SK-N-SH (cell line): ENCODE data around the gene SARDH. TPM values are rescaled to one million over a fixed set of nuclear protein-coding genes. Genes with fewer than 3 reads are reported as not detected.

Experiments
- CTCF ChIA-PET: fragments of 300-600, 350-600 bp; formaldehyde crosslinking; extraction: SDS; loops from one replicate; lab custom pipeline; 2021; lab: Yijun Ruan, JAX
- POLR2A ChIA-PET: fragments of 350-600 bp; sonication (Branson Sonifier 250); formaldehyde crosslinking; extraction: SDS; loops from one replicate; lab custom pipeline; 2020; ENCODE audit warnings: antibody characterized with exemption, inconsistent platforms; lab: Yijun Ruan, JAX
- DNase-seq: peaks from one replicate; pipeline ENCODE4 v3.0.0; 2012
- H2AFZ ChIP-seq: fragments of 200-600 bp; sonication (generic); 2 replicates; pipeline ENCODE4 v1.8.1; 2016; ENCODE audit warnings: antibody characterized with exemption, mild to moderate bottlenecking, low read depth
- H3F3A ChIP-seq: fragments of 200-600 bp; sonication (generic); replicated peaks from 2 replicates; pipeline ENCODE3; 2016; ENCODE audit warnings: antibody characterized with exemption, mild to moderate bottlenecking; ENCODE audit not compliant: insufficient read depth
- H3K27ac ChIP-seq, 2 experiments: fragments of 200-500 bp in 1 of 2; fragments of 200-600 bp in 1 of 2; sonication (Bioruptor generic) in 1 of 2; sonication (generic), shearing (Covaris generic) in 1 of 2; 2 replicates each; pipeline versions ENCODE4 v1.5.1 to v1.6.1; 2014 to 2016; ENCODE audit warnings: low read depth in 2 of 2, inconsistent platforms in 1 of 2, low read length in 1 of 2, mild to moderate bottlenecking in 1 of 2, mixed read lengths in 1 of 2
- H3K27me3 ChIP-seq: fragments of 200-600 bp; sonication (generic), shearing (Covaris generic); 2 replicates; pipeline ENCODE4 v1.6.1; 2016; ENCODE audit warnings: mixed run types; ENCODE audit not compliant: insufficient read depth
- H3K36me3 ChIP-seq, 2 experiments: fragments of 200-500 bp in 1 of 2; fragments of 200-600 bp in 1 of 2; sonication (Bioruptor generic) in 1 of 2; sonication (generic) in 1 of 2; replicated peaks in 1 of 2; 2 replicates each; pipeline versions ENCODE3 to v1.5.1; 2014 to 2016; ENCODE audit warnings: low read length in 1 of 2, mild to moderate bottlenecking in 1 of 2; ENCODE audit not compliant: insufficient read depth in 2 of 2, control insufficient read depth in 1 of 2
- H3K4me1 ChIP-seq, 2 experiments: fragments of 200-500 bp in 1 of 2; fragments of 200-600 bp in 1 of 2; sonication (Bioruptor generic) in 1 of 2; sonication (generic), shearing (Covaris generic) in 1 of 2; 2 replicates each; pipeline versions ENCODE4 v1.5.1 to v1.6.1; 2014 to 2016; ENCODE audit warnings: low read depth in 1 of 2, low read length in 1 of 2, mixed run types in 1 of 2; ENCODE audit not compliant: insufficient read depth in 2 of 2, control insufficient read depth in 1 of 2
- H3K4me2 ChIP-seq: fragments of 200-600 bp; sonication (generic), shearing (Covaris generic); 2 replicates; pipeline ENCODE4 v1.6.1; 2017; ENCODE audit warnings: mixed run types
- H3K4me3 ChIP-seq, 2 experiments: fragments of 200-500 bp in 1 of 2; fragments of 200-600 bp in 1 of 2; sonication (Bioruptor generic) in 1 of 2; sonication (generic), shearing (Covaris generic) in 1 of 2; 2 replicates each; pipeline versions ENCODE4 v1.5.1 to v1.8.1; 2014 to 2016; ENCODE audit warnings: low read depth in 2 of 2, inconsistent platforms in 1 of 2, low read length in 1 of 2, mild to moderate bottlenecking in 1 of 2, mixed read lengths in 1 of 2, moderate library complexity in 1 of 2
- H3K79me2 ChIP-seq: fragments of 200-600 bp; sonication (generic); 2 replicates; pipeline ENCODE4 v1.8.1; 2017; ENCODE audit warnings: mild to moderate bottlenecking; ENCODE audit not compliant: insufficient read depth
- H3K9ac ChIP-seq: fragments of 200-600 bp; sonication (generic); 2 replicates; pipeline ENCODE4 v1.6.1; 2017; ENCODE audit warnings: mixed run types
- H3K9me2 ChIP-seq: fragments of 200-600 bp; sonication (generic); 2 replicates; pipeline ENCODE4 v1.6.1; 2017; ENCODE audit warnings: mixed run types
- H3K9me3 ChIP-seq: fragments of 200-600 bp; sonication (generic); 2 replicates; pipeline ENCODE4 v1.6.1; 2017; ENCODE audit warnings: mixed run types, mild to moderate bottlenecking, moderate library complexity
- H4K20me1 ChIP-seq: fragments of 200-600 bp; sonication (generic); 2 replicates; pipeline ENCODE4 v1.6.1; 2017; ENCODE audit warnings: mild to moderate bottlenecking, mixed run types; ENCODE audit not compliant: insufficient read depth
- CHD2 ChIP-seq: fragments of 150-350 bp; IDR thresholded peaks from 2 replicates; pipeline ENCODE4 v1.6.1; 2018; ENCODE audit warnings: low read length; ENCODE audit not compliant: partially characterized antibody
- EZH2phosphoT487 ChIP-seq: fragments of 200-600 bp; sonication (generic); IDR thresholded peaks from 2 replicates; pipeline ENCODE4 v1.6.1; 2017; ENCODE audit warnings: low read depth, mixed run types, mild to moderate bottlenecking, antibody characterized with exemption, moderate library complexity, borderline replicate concordance
- FOSL2 ChIP-seq: IDR thresholded peaks from 2 replicates; pipeline ENCODE4 v1.4.0; 2012; ENCODE audit warnings: low read depth, mild to moderate bottlenecking, moderate library complexity, borderline replicate concordance
- GABPA ChIP-seq: IDR thresholded peaks from 2 replicates; pipeline ENCODE4 v1.4.0; 2012; ENCODE audit warnings: low read depth, mild to moderate bottlenecking
- GATA2 ChIP-seq: sonication (generic); formaldehyde crosslinking; IDR thresholded peaks from 2 replicates; pipeline ENCODE4 v1.5.0; 2020; ENCODE audit warnings: mild to moderate bottlenecking, missing genetic modification reagents
- IRF3 ChIP-seq: fragments of 150-350 bp; IDR thresholded peaks from 2 replicates; pipeline ENCODE4 v1.6.1; 2016; ENCODE audit warnings: mild to moderate bottlenecking, low read depth, low read length
- JUND ChIP-seq: IDR thresholded peaks from 2 replicates; pipeline ENCODE4 v1.4.0; 2012
- MAX ChIP-seq: IDR thresholded peaks from 2 replicates; pipeline ENCODE4 v1.4.0; 2012; ENCODE audit warnings: low read depth
- MEF2A ChIP-seq: IDR thresholded peaks from 2 replicates; pipeline ENCODE4 v1.4.0; 2012; ENCODE audit warnings: low read depth, borderline replicate concordance
- MXI1 ChIP-seq: IDR thresholded peaks from 2 replicates; pipeline ENCODE4 v1.6.1; 2012; ENCODE audit warnings: mild to moderate bottlenecking, low read depth, low read length, improper control_type of control experiment
- RCOR1 ChIP-seq: fragments of 150-350 bp; IDR thresholded peaks from 2 replicates; pipeline ENCODE4 v1.6.1; 2017; ENCODE audit warnings: antibody characterized with exemption, low read length
- REST ChIP-seq: IDR thresholded peaks from 2 replicates; pipeline ENCODE4 v1.6.1; 2012; ENCODE audit warnings: mild to moderate bottlenecking, low read depth, low read length, moderate library complexity
- RFX5 ChIP-seq: IDR thresholded peaks from 2 replicates; pipeline ENCODE4 v1.6.1; 2012; ENCODE audit warnings: mild to moderate bottlenecking, improper control_type of control experiment, low read length
- SIN3A ChIP-seq: IDR thresholded peaks from 2 replicates; pipeline ENCODE4 v1.6.1; 2012; ENCODE audit warnings: low read depth, mild to moderate bottlenecking, low read length, moderate library complexity, borderline replicate concordance
- TAF1 ChIP-seq: IDR thresholded peaks from 2 replicates; pipeline ENCODE4 v1.6.1; 2012; ENCODE audit warnings: low read depth, mild to moderate bottlenecking, low read length, moderate library complexity, borderline replicate concordance
- TCF12 ChIP-seq: IDR thresholded peaks from 2 replicates; pipeline ENCODE4 v1.4.0; 2012
- TEAD4 ChIP-seq: IDR thresholded peaks from 2 replicates; pipeline ENCODE4 v1.4.0; 2012; ENCODE audit warnings: mild to moderate bottlenecking, borderline replicate concordance; ENCODE audit not compliant: insufficient read depth
- USF1 ChIP-seq: IDR thresholded peaks from 2 replicates; pipeline ENCODE4 v1.4.0; 2012; ENCODE audit warnings: low read depth, borderline replicate concordance
- YY1 ChIP-seq: IDR thresholded peaks from 2 replicates; pipeline ENCODE4 v1.4.0; 2012; ENCODE audit warnings: low read depth, mild to moderate bottlenecking
- WGBS: methylation state at CpG from one replicate; pipeline ENCODE4 v1.1.6; 2017; ENCODE audit warnings: low lambda C conversion rate; 5-methylcytosine and 5-hydroxymethylcytosine counted together
- polyA plus RNA-seq, 3 experiments: library from polyadenylated mRNA; depleted of rRNA; stranded (reverse); fragments of >200 nt; gene quantifications; 2 replicates each; pipeline ENCODE4 v1.2.3, GENCODE V29; 2012

SARDH gene
- polyA plus RNA-seq, 1 of the 3 experiments (the other 2 are of a cell fraction): 5.9 TPM

- ChIA-PET POLR2A (no interaction called here), CTCF (interaction anchor here (1.6 kb wide), 1 partner anchor 19 kb away, joined by 3 read pairs; no protein-coding TSS in a partner anchor)
- Histone ChIP-seq H3K4me3 (no peak overlapping the region), H2AFZ (no peak overlapping the region), H3K9ac (no peak overlapping the region), H4K20me1 (no peaks in the 10 kb centered on the region), H3F3A (no peaks in the 10 kb centered on the region), H3K36me3 (no peaks in the 10 kb centered on the region), H3K27me3 (no peaks in the 10 kb centered on the region), H3K4me2 (no peak overlapping the region), H3K27ac (peak overlapping the region in 1 of 2 experiments; percentile 64; a peak in 2 of 4 replicates), H3K79me2 (no peaks in the 10 kb centered on the region), H3K9me2 (no peaks in the 10 kb centered on the region), H3K9me3 (no peaks in the 10 kb centered on the region), H3K4me1 (peaks cover 0 to 34% of the 10 kb centered on the region in 2 experiments; a peak in 1 of 4 replicates)
- 83% methylated on average over 4 of the region's 11 CpGs for WGBS
- TF ChIP-seq RFX5: no peak
- no peak for TF ChIP-seq TEAD4
- no peak for TF ChIP-seq JUND
- no peak for TF ChIP-seq CHD2
- no peak for TF ChIP-seq MAX
- no peak for TF ChIP-seq MEF2A
- TF ChIP-seq GATA2 (CRISPR knock-in tag): no peak
- TF ChIP-seq REST: no peak
- no peak for TF ChIP-seq YY1
- TF ChIP-seq IRF3: no peak
- no peak for TF ChIP-seq FOSL2
- no peak for DNase-seq
These were observed 48.0 kb downstream of the SARDH start for GRCh38 chr9:133690081-133690561.

- Histone ChIP-seq H3K79me2 (no peaks in the 10 kb centered on the region), H3K9me3 (no peaks in the 10 kb centered on the region), H4K20me1 (no peaks in the 10 kb centered on the region), H3K9ac (no peak overlapping the region), H3K4me3 (no peak overlapping the region), H2AFZ (no peak overlapping the region), H3K9me2 (no peaks in the 10 kb centered on the region), H3K27ac (peak overlapping the region in 1 of 2 experiments; percentile 64; a peak in 2 of 4 replicates), H3K4me2 (no peak overlapping the region), H3K4me1 (peaks cover 0 to 43% of the 10 kb centered on the region in 2 experiments; a peak in 2 of 4 replicates), H3F3A (no peaks in the 10 kb centered on the region), H3K36me3 (no peaks in the 10 kb centered on the region), H3K27me3 (no peaks in the 10 kb centered on the region)
- CTCF ChIA-PET: interaction anchor here (2.0 kb wide), 1 partner anchor 53 kb away, joined by 4 read pairs; no protein-coding TSS in a partner anchor
- peak; percentile 81 for DNase-seq
- POLR2A ChIA-PET: no interaction called here
- WGBS: 71% methylated on average over 10 of the region's 10 CpGs
- no peak for TF ChIP-seq EZH2phosphoT487
- TF ChIP-seq RCOR1: 0 out of 2 replicates have a peak, but pooled peaks have one; percentile 26
- TF ChIP-seq GATA2 (CRISPR knock-in tag): peak; percentile 31; the same call in 1 of the 2 replicates
- no peak for TF ChIP-seq GABPA
- no peak for TF ChIP-seq MXI1
- TF ChIP-seq USF1: no peak
- no peak for TF ChIP-seq MAX
- no peak for TF ChIP-seq TAF1
- TF ChIP-seq SIN3A: no peak
- TF ChIP-seq TCF12: no peak
These were observed 48.9 kb downstream of the SARDH start for GRCh38 chr9:133689151-133689763.
